NCI-H1694 (cell line): ENCODE results near the gene APC2.
A peak's percentile ranks its signal among the peaks of the same experiment; 100 is the strongest.
"Not testable (repeated sequence)": the region's sequence is repeated elsewhere in the genome, so short reads cannot be mapped to it uniquely, and the experiment has no call there.

Experiments
- DNase-seq: peaks from one replicate; lab custom pipeline; 2025; lab: John Stamatoyannopoulos, UW

The APC2 gene

GRCh38 chr19:1430246-1430645 is 19.7 kb upstream of the APC2 start:
- DNase-seq, result no peak

GRCh38 chr19:1431759-1432506 is 18.0 kb upstream of the APC2 start:
- DNase-seq, result no peak

- no peak for DNase-seq
These were observed 17.4 kb upstream of the APC2 start for GRCh38 chr19:1432507-1432887.

GRCh38 chr19:1433119-1434039 is 16.5 kb upstream of the APC2 start:
- no peak for DNase-seq

- no peak for DNase-seq
These were observed 15.9 kb upstream of the APC2 start for GRCh38 chr19:1434040-1434366.

GRCh38 chr19:1434577-1435060 is 15.3 kb upstream of the APC2 start:
- DNase-seq, result no peak

- DNase-seq, result no peak
These were observed 14.4 kb upstream of the APC2 start for GRCh38 chr19:1435378-1435989.

GRCh38 chr19:1437609-1438008 is 12.3 kb upstream of the APC2 start:
- DNase-seq, result no peak

- DNase-seq, result peak; percentile 62
These were observed 11.6 kb upstream of the APC2 start, which contains the start of gene RPS15 for GRCh38 chr19:1438035-1438932. TSS of gene RPS15 (plus strand) at chr19:1438396. CDS start at chr19:1438426, 30 bp downstream.

GRCh38 chr19:1438933-1439354 is 11.0 kb upstream of the APC2 start:
- no peak for DNase-seq

- DNase-seq, result not testable (repeated sequence)
These were observed 10.2 kb upstream of the APC2 start for GRCh38 chr19:1439525-1440417.

GRCh38 chr19:1440418-1440801 is 9.5 kb upstream of the APC2 start:
- DNase-seq, result no peak

- no peak for DNase-seq
These were observed 8.9 kb upstream of the APC2 start for GRCh38 chr19:1441022-1441426.

- no peak for DNase-seq
These were observed 8.1 kb upstream of the APC2 start for GRCh38 chr19:1441677-1442438.

- DNase-seq, result no peak
These were observed 4.6 kb upstream of the APC2 start for GRCh38 chr19:1445185-1445931.

GRCh38 chr19:1445932-1446712 is 3.8 kb upstream of the APC2 start:
- peak; percentile 17 for DNase-seq

GRCh38 chr19:1446713-1447481 is 3.0 kb upstream of the APC2 start:
- DNase-seq, result no peak
